Measurements from ENCODE around the gene PLA1A.

PLA1A gene

GRCh38 chr3:119579366-119580066, 18.2 kb upstream of the PLA1A start, which contains the start of gene ADPRH:
TSS of gene ADPRH (plus strand) at chr3:119579492. CDS start at chr3:119582170, 2,678 bp downstream.
- no peak for TF ChIP-seq CTCF (IDR thresholded peaks at IDR 0.05; ENCODE audit: low read depth, low read length)

DNA sequence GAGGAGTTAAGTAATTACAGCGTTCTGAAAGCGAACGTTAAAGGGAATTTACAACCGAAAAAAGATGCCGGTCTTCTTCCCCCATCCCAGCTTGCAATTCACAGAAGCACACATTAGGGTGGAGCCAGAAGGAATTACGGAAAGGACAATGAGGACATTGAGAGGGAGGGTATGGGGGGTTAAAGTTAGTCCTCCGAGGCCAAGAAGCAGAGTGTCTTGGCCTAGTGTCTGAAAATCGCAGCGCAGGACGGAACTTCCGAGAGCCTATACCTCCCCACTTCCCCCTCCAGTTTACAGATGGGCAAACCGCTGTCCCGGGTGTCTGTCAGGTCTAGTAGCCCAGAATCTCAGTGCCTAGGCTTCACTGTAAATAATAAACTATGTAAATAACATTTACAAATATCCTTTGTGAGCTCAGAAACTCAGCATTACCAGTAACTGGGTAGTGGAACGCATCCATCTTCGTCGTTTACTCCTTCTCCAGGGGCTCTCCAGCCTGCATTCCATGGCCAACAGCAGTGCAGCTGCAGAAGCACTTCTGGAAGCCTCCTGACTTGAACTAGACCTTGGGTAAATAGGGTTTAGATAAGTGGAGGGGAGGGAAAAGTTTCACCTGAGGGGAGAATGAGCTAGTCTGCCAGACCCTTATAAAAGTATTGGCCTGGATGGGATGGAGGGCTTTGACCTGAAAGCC, 17.5 kb upstream of the PLA1A start:
- TF ChIP-seq CTCF (IDR thresholded peaks at IDR 0.05; ENCODE audit: low read depth, low read length): no peak
- peak overlapping the region; percentile 48 for H3K4me3 ChIP-seq (ENCODE audit: low read depth, low read length)

More at GRCh38 chr3:119579366-119580066, 18.2 kb upstream of the PLA1A start, which contains the start of gene ADPRH:
- H3K4me3 ChIP-seq (ENCODE audit: low read depth, low read length): peak within 1 kb of the TSS; percentile 48

DNA sequence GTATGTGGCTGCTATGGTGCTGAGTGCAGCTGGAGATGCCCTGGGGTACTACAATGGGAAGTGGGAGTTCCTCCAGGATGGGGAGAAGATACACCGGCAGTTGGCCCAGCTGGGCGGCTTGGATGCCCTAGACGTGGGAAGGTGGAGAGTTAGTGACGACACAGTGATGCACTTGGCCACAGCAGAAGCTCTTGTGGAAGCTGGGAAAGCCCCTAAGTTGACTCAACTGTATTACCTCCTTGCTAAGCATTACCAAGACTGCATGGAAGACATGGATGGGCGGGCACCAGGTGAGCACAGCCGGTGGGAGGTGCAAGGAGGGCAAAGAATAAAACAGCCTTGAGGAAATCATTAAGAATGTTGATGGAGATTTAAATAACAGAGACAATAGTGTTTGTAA, 15.5 kb upstream of the PLA1A start:
- no peak overlapping the region for H3K4me3 ChIP-seq (ENCODE audit: low read depth, low read length)
- TF ChIP-seq CTCF (IDR thresholded peaks at IDR 0.05; ENCODE audit: low read depth, low read length): no peak

DNA sequence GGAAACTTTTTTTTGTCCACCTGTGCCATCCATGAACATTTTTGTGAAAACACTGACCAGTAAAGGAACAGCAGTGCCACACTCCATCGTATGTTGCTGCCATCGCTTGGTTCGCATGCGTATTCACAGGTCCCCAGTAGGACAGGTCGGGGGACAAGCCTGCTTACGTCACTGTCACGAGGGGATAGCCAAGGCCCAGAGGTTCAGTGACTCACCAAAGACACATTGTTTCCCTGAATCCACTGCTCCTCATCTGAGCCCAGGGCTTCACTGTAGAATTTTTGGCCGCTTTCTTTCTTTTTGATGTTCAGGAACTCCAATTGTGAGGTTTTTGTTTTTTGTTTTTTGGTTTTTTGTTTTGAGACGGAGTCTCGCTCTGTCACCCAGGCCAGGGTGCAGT, 12.5 kb upstream of the PLA1A start:
- H3K4me3 ChIP-seq (ENCODE audit: low read depth, low read length): no peak overlapping the region
- TF ChIP-seq CTCF (IDR thresholded peaks at IDR 0.05; ENCODE audit: low read depth, low read length): no peak

GRCh38 chr3:119585856-119586570, 11.7 kb upstream of the PLA1A start:
- TF ChIP-seq CTCF (IDR thresholded peaks at IDR 0.05; ENCODE audit: low read depth, low read length): no peak

GRCh38 chr3:119586733-119587172, 10.9 kb upstream of the PLA1A start:
- no peak overlapping the region for H3K4me3 ChIP-seq (ENCODE audit: low read depth, low read length)
- TF ChIP-seq CTCF (IDR thresholded peaks at IDR 0.05; ENCODE audit: low read depth, low read length): no peak

More at GRCh38 chr3:119585856-119586570, 11.7 kb upstream of the PLA1A start:
- H3K4me3 ChIP-seq (ENCODE audit: low read depth, low read length): no peak overlapping the region

All from WI38 (cell line).